Gastrocnemius medialis (tissue), 4 donors: Measurements from ENCODE around the gene HAPLN2.

ENCODE experiments used
- CTCF ChIP-seq, 5 experiments: fragments of 450-650 bp in 3 of 5; fragments of 200-600 bp in 2 of 5; sonication (generic) in 2 of 5; IDR thresholded peaks in 4 of 5; conservative IDR thresholded peaks in 1 of 5; 1 replicate in 4 of 5; 2 replicates in 1 of 5; pipeline ENCODE4 v1.5.1; 2016 to 2019; ENCODE audit warnings: antibody characterized with exemption in 5 of 5, mild to moderate bottlenecking in 3 of 5, moderate library complexity in 3 of 5
- POLR2A ChIP-seq, 2 donors: fragments of 450-650 bp; IDR thresholded peaks; one replicate each; pipeline ENCODE4 v1.6.1; 2017; ENCODE audit warnings: antibody characterized with exemption in 2 of 2, mild to moderate bottlenecking in 2 of 2, moderate library complexity in 2 of 2

- TF ChIP-seq CTCF (IDR thresholded peaks at IDR 0.05 in 4 of 5, conservative IDR thresholded peaks at IDR 0.05 in 1 of 5) (no peak), POLR2A (IDR thresholded peaks at IDR 0.05) (no peak)
Observed at GRCh38 chr1:156660752-156661112, 41.5 kb downstream of the HAPLN2 start.
